Measurements from ENCODE around the gene CDC42BPG. TPM values are rescaled to one million over a fixed set of nuclear protein-coding genes. Genes with fewer than 3 reads are reported as not detected.

Gene CDC42BPG
- total and polyA plus RNA-seq, 10 of the 15 experiments (the other 5 are each of a cell fraction or from before 2014, with no cell fraction given): 0.02 to 1.3 (median 0.09) TPM; not detected in 1

- ChIA-PET SMC1A (ENCODE audit: uncharacterized antibody, unreplicated experiment) (interaction anchor here (1.1 kb wide), 1 partner anchor 19 kb away, joined by 3 read pairs; no protein-coding TSS in a partner anchor), RAD21 (ENCODE audit: unreplicated experiment) (no interaction called here)
Observed at GRCh38 chr11:64839887-64840782, 4.3 kb downstream of the CDC42BPG start.

More at GRCh38 chr11:64839887-64840782, 4.3 kb downstream of the CDC42BPG start:
- ChIA-PET POLR2A (interaction anchor here (0.5 kb wide), 1 partner anchor 170 kb away, joined by 3 read pairs; no protein-coding TSS in a partner anchor), CTCF (interaction anchor here (0.6 to 1.4 kb wide), 3 partner anchors 357 to 476 kb away, joined by 3 to 4 read pairs (median 4); no protein-coding TSS in a partner anchor)
- Histone ChIP-seq H2AFZ (ENCODE audit: control insufficient read depth, low read depth, low read length) (no peak overlapping the region), H3K4me3 (no peak overlapping the region), H4K20me1 (ENCODE audit: control insufficient read depth, insufficient read depth) (no peaks in the 10 kb centered on the region), H3K27ac (ENCODE audit: control insufficient read depth, insufficient read depth) (no peak overlapping the region), H3K27me3 (replicated peaks in 1 of 2; ENCODE audit: control insufficient read depth in 2 of 2, insufficient read depth in 2 of 2, low read length in 1 of 2) (no peaks in the 10 kb centered on the region), H3K4me2 (ENCODE audit: control insufficient read depth, insufficient read depth) (no peak overlapping the region), H3K9me3 (replicated peaks; ENCODE audit: control insufficient read depth, insufficient read depth, low read length) (no peaks in the 10 kb centered on the region), H3K79me2 (ENCODE audit: control insufficient read depth, insufficient read depth, low read length) (no peaks in the 10 kb centered on the region), H3K4me1 (ENCODE audit: control insufficient read depth, insufficient read depth, low read length) (peaks cover 10% of the 10 kb centered on the region), H3K36me3 (ENCODE audit: control insufficient read depth in 2 of 2, insufficient read depth in 2 of 2, low read length in 1 of 2) (no peaks in the 10 kb centered on the region), H3K9ac (ENCODE audit: control insufficient read depth, insufficient read depth, low read length) (no peak overlapping the region)
- DNase-seq (ENCODE audit: low read depth, low spot score): no peak
- no peak for FAIRE-seq
- BruUV-seq (replicated peaks): no TSS peak
- intact Hi-C loops (cut with micrococcal nuclease; ENCODE audit: unreplicated experiment): loop anchor here (2.0 to 10.0 kb wide), 2 partner anchors 53 to 415 kb away; no protein-coding TSS in a partner anchor
- WGBS (ENCODE audit: insufficient coverage, insufficient replicate concordance, low lambda C conversion rate, missing lambda C conversion rate): 77% methylated on average over 24 of the region's 24 CpGs
- in situ Hi-C loops (cut with MboI): no loop called here
- TF ChIP-seq IRF5 (IDR thresholded peaks at IDR 0.05; ENCODE audit: borderline replicate concordance) (no peak), SREBF1 (IDR thresholded peaks at IDR 0.05; ENCODE audit: low read length) (no peak), FOS (IDR thresholded peaks at IDR 0.05; ENCODE audit: borderline replicate concordance, extremely low read depth, insufficient read length) (no peak), BACH1 (IDR thresholded peaks at IDR 0.05; ENCODE audit: borderline replicate concordance) (no peak), RELA (IDR thresholded peaks at IDR 0.05; ENCODE audit: borderline replicate concordance, partially characterized antibody) (no peak), GABPA (IDR thresholded peaks at IDR 0.05; ENCODE audit: low read depth) (no peak), PAX5 (IDR thresholded peaks at IDR 0.05; ENCODE audit: borderline replicate concordance, low read depth, low read length) (no peak), CHD4 (IDR thresholded peaks at IDR 0.05) (no peak), POLR2AphosphoS5 (IDR thresholded peaks at IDR 0.05; ENCODE audit: low read length) (no peak), IKZF2 (IDR thresholded peaks at IDR 0.05) (no peak), NFYB (IDR thresholded peaks at IDR 0.05; ENCODE audit: insufficient read depth, low read depth, low read length) (no peak), EED (IDR thresholded peaks at IDR 0.05; ENCODE audit: low read depth) (no peak), FOXK2 (IDR thresholded peaks at IDR 0.05) (no peak), ZZZ3 (IDR thresholded peaks at IDR 0.05; ENCODE audit: control insufficient read depth, insufficient read length, low read depth) (no peak), SRF (IDR thresholded peaks at IDR 0.05; ENCODE audit: low read depth in 2 of 2, low read length in 2 of 2) (no peak), SP1 (IDR thresholded peaks at IDR 0.05; ENCODE audit: low read depth, low read length) (no peak), TCF12 (IDR thresholded peaks at IDR 0.05; ENCODE audit: low read depth, low read length) (no peak)
- TF ChIP-seq, protein P1, sequence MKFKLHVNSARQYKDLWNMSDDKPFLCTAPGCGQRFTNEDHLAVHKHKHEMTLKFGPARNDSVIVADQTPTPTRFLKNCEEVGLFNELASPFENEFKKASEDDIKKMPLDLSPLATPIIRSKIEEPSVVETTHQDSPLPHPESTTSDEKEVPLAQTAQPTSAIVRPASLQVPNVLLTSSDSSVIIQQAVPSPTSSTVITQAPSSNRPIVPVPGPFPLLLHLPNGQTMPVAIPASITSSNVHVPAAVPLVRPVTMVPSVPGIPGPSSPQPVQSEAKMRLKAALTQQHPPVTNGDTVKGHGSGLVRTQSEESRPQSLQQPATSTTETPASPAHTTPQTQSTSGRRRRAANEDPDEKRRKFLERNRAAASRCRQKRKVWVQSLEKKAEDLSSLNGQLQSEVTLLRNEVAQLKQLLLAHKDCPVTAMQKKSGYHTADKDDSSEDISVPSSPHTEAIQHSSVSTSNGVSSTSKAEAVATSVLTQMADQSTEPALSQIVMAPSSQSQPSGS (IDR thresholded peaks at IDR 0.05; ENCODE audit: low read length): no peak
- ATAC-seq: peak; percentile 4; the same call in 1 of the 3 replicates
